ENCODE results near the gene OBSCN.

OBSCN gene

DNA sequence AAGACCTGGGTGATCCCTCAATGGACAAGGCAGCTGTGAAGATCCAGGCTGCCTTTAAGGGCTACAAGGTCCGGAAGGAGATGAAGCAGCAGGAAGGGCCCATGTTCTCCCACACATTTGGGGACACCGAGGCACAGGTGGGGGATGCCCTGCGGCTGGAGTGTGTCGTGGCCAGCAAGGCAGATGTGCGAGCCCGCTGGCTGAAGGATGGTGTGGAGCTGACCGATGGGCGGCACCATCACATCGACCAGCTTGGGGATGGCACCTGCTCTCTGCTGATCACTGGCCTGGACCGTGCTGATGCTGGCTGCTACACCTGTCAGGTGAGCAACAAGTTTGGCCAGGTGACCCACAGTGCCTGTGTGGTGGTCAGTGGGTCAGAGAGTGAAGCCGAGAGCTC is 113.6 kb downstream of the OBSCN start:
- TF ChIP-seq, protein P1, sequence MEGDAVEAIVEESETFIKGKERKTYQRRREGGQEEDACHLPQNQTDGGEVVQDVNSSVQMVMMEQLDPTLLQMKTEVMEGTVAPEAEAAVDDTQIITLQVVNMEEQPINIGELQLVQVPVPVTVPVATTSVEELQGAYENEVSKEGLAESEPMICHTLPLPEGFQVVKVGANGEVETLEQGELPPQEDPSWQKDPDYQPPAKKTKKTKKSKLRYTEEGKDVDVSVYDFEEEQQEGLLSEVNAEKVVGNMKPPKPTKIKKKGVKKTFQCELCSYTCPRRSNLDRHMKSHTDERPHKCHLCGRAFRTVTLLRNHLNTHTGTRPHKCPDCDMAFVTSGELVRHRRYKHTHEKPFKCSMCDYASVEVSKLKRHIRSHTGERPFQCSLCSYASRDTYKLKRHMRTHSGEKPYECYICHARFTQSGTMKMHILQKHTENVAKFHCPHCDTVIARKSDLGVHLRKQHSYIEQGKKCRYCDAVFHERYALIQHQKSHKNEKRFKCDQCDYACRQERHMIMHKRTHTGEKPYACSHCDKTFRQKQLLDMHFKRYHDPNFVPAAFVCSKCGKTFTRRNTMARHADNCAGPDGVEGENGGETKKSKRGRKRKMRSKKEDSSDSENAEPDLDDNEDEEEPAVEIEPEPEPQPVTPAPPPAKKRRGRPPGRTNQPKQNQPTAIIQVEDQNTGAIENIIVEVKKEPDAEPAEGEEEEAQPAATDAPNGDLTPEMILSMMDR (IDR thresholded peaks at IDR 0.05), result no peak
- no peak for TF ChIP-seq ZFX (IDR thresholded peaks at IDR 0.05; ENCODE audit: borderline replicate concordance)
- no peak overlapping the region for H3K27ac ChIP-seq

DNA sequence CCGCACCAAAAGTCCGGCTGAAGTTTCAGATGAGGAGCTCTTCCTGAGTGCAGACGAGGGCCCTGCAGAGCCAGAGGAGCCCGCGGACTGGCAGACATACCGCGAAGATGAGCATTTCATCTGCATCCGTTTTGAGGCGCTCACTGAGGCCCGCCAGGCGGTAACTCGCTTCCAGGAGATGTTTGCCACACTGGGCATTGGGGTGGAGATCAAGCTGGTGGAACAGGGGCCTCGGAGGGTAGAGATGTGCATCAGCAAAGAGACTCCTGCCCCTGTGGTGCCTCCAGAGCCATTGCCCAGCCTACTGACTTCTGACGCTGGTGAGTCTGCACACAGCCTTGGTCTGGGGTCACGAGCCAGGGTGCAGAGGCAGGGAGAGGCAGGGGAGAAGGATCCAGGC is 114.1 kb downstream of the OBSCN start:
- no peak overlapping the region for H3K27ac ChIP-seq
- TF ChIP-seq ZFX (IDR thresholded peaks at IDR 0.05; ENCODE audit: borderline replicate concordance), result no peak
- TF ChIP-seq, protein P1 (IDR thresholded peaks at IDR 0.05), result no peak

DNA sequence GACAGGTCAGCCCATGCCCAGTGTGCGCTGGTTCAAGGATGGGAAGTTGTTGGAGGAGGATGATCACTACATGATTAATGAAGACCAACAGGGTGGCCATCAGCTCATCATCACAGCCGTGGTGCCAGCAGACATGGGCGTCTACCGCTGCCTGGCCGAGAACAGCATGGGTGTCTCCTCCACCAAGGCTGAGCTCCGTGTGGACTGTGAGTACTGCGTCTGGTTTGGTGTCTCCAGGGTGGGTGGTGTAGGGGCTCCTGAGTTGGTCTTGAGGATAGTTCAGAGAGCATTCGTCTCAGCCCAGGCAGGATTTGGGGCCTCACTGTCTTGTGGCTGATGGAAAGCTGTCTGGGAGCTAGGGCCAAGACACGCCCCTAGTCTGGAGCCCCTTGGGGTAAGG is 115.6 kb downstream of the OBSCN start:
- TF ChIP-seq ZFX (IDR thresholded peaks at IDR 0.05; ENCODE audit: borderline replicate concordance), result no peak
- TF ChIP-seq, protein P1 (IDR thresholded peaks at IDR 0.05), result no peak
- no peak overlapping the region for H3K27ac ChIP-seq

DNA sequence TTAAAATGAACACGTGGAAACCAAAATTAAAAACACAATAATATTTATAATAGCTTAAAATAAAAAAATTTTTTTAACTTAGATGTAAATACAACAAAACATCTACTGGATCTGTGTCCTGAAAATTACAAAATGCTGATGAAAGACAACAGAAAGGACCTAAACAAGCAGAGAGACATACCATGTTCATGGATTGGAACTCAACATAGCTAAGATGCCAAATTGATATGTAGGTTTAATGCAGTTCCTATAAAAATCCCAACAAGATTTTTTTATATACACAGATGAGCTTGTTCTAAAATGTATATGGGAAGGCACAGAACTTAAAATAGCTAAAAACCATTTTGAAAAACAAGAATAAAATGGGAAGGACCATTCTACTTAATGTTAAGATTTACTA is 117.4 kb downstream of the OBSCN start:
- TF ChIP-seq ZFX (IDR thresholded peaks at IDR 0.05; ENCODE audit: borderline replicate concordance), result no peak
- TF ChIP-seq, protein P1 (IDR thresholded peaks at IDR 0.05), result no peak
- no peak overlapping the region for H3K27ac ChIP-seq

DNA sequence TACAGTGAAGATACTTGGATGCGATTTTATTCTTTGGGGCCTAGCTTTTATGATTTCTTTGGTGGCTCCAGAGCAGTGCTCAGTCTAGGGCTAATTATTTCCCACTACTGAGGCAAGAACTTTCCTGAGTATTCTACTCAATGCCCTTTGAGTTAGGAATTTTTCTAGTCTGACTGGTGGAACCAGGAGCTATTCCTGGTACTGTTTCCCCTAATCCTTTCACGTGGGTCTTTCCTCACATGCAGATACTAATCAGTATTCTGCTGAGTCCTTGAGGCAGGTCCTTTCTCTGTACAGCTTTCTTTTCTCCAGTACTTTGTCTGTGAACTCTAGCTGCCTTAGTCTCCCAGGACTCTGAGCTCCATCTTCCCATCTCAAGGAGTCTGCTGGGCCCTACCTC is 122.0 kb downstream of the OBSCN start:
- no peak overlapping the region for H3K27ac ChIP-seq
- TF ChIP-seq, protein P1 (IDR thresholded peaks at IDR 0.05), result no peak
- TF ChIP-seq ZFX (IDR thresholded peaks at IDR 0.05; ENCODE audit: borderline replicate concordance), result no peak

DNA sequence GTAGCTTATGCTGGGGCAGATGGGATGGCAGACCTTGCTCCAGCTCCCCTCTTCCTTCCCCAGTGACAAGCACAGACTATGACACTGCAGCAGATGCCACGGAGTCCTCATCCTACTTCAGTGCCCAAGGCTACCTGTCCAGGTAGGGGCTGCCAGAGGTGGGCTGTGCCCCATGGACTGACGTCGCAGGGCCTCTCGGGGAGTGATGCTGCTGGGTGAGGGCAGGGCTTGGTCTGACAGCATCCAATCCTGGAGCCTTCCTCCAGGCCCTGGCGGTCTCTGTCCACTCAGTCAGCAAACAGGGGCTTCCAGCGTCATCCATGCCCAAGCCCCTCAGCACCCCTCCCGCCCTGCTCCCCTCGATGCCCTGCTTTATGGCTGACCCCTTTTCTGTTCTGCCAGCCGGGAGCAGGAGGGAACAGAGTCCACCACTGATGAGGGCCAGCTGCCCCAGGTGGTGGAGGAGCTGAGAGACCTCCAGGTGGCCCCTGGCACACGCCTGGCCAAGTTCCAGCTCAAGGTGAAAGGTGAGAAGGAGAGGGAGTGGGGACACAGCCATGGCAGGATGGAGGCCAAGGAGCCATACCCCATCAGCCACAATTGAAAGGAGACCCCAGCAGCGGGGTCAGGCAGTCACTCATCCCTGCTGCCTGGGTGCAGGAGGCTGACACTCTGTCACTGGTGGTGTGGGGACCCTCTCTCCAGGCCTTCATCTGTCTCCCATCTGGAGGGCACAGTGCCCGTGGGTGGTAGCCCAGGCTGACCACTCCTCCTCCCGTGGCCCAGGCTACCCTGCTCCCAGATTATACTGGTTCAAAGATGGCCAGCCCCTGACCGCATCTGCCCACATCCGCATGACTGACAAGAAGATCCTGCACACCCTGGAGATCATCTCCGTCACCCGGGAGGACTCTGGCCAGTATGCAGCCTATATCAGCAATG is 125.2 kb downstream of the OBSCN start:
- H3K27ac ChIP-seq, result no peak overlapping the region
- no peak for TF ChIP-seq ZFX (IDR thresholded peaks at IDR 0.05; ENCODE audit: borderline replicate concordance)
- TF ChIP-seq, protein P1 (IDR thresholded peaks at IDR 0.05), result no peak

DNA sequence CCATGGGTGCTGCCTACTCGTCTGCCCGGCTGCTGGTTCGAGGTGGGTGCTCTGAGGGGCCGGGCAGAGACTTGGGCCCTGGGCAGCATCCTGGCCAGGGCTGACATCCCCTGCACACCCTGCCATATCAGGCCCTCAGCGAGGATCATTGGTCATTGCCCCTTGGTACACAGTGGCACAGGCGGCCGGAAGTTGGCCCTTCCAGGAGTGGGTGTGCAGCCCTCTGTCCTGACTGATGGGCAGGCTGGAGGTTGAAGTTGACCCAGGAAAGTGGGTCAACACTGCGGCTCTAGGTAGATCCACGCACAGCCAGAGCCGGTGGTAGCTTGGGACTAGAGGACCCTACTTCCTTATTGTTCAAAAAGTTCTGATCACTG is 125.9 kb downstream of the OBSCN start:
- TF ChIP-seq ZFX (IDR thresholded peaks at IDR 0.05; ENCODE audit: borderline replicate concordance), result no peak
- TF ChIP-seq, protein P1 (IDR thresholded peaks at IDR 0.05), result no peak
- no peak overlapping the region for H3K27ac ChIP-seq

All from 22Rv1 (cell line).